Muscle of back (tissue), 13 donors: Measurements from ENCODE around the gene RAD50. TPM values are rescaled to one million over a fixed set of nuclear protein-coding genes. Genes with fewer than 3 reads are reported as not detected.
A peak's percentile ranks its signal among the peaks of the same experiment; 100 is the strongest.
"Not testable (repeated sequence)": the region's sequence is repeated elsewhere in the genome, so short reads cannot be mapped to it uniquely, and the experiment has no call there.

ENCODE experiments used
- DNase-seq, 3 donors: peaks; one replicate each; pipeline versions ENCODE4 v3.0.0 to v3.0.0-alpha.2; 2013
- long read RNA-seq, 9 donors: transcript quantifications; one replicate each; lab custom pipeline, GENCODE V29; 2026
- polyA plus RNA-seq, 10 donors: library from polyadenylated mRNA; unstranded; fragments of 120-200 nt; gene quantifications; one replicate each; pipeline ENCODE4 v1.2.1, GENCODE V29; 2013; ENCODE audit not compliant: insufficient read length in 10 of 10

The RAD50 gene
- 10 to 100 TPM; 19.5 to 28.8 (median 24.3) TPM for polyA plus RNA-seq
- long read RNA-seq, donor 1, result 0 reads
- long read RNA-seq, donor 2, result 0 reads
- long read RNA-seq, donor 3, result 0 reads
- long read RNA-seq, donor 4, result 0 reads
- long read RNA-seq, donor 5, result 0 reads
- long read RNA-seq, donor 6, partial matches to known transcripts, result 6 of 6 reads
- long read RNA-seq, donor 6, other reads (novel, unspliced or antisense), result 0 of 6 reads
- long read RNA-seq, donor 7, result 0 reads
- long read RNA-seq, donor 8, result 0 reads
- long read RNA-seq, donor 9, result 0 reads

GRCh38 chr5:132556763-132557477, at the start of gene RAD50:
TSS of gene RAD50 (plus strand) at chr5:132556977. CDS start at chr5:132557325, 348 bp downstream.
- peak; percentile 87 to 97 (median 94) for DNase-seq

GRCh38 chr5:132510076-132510475, 46.7 kb upstream of the RAD50 start:
- peak in 1 of 3 donors; percentile 51 for DNase-seq

- not testable (repeated sequence) for DNase-seq
These were observed 43.0 kb upstream of the RAD50 start for GRCh38 chr5:132513618-132514336.

GRCh38 chr5:132522067-132522466, 34.7 kb upstream of the RAD50 start:
- DNase-seq, result not testable (repeated sequence)

GRCh38 chr5:132524877-132525276, 31.9 kb upstream of the RAD50 start:
- DNase-seq, result not testable (repeated sequence)

GRCh38 chr5:132525299-132525724, 31.5 kb upstream of the RAD50 start:
- peak in 1 of 3 donors; percentile 4 for DNase-seq

GRCh38 chr5:132526290-132526973, 30.3 kb upstream of the RAD50 start:
- peak; percentile 30 to 75 (median 43) for DNase-seq

GRCh38 chr5:132526974-132527564, 29.7 kb upstream of the RAD50 start:
- DNase-seq, result no peak

GRCh38 chr5:132528021-132528420, 28.8 kb upstream of the RAD50 start:
- DNase-seq, result no peak

- DNase-seq, result no peak
These were observed 27.7 kb upstream of the RAD50 start for GRCh38 chr5:132528866-132529634.

GRCh38 chr5:132530946-132531345, 25.8 kb upstream of the RAD50 start:
- DNase-seq, result no peak

GRCh38 chr5:132539716-132540115, 17.1 kb upstream of the RAD50 start:
- no peak for DNase-seq

GRCh38 chr5:132540149-132540548, 16.6 kb upstream of the RAD50 start:
- no peak for DNase-seq

- DNase-seq, result no peak
These were observed 16.0 kb upstream of the RAD50 start for GRCh38 chr5:132540764-132541163.

- no peak for DNase-seq
These were observed 13.1 kb upstream of the RAD50 start, which contains the start of gene IL5 for GRCh38 chr5:132543472-132544201. TSS of gene IL5 (minus strand) at chr5:132543522. CDS start at chr5:132543478, 44 bp downstream.

GRCh38 chr5:132546108-132546507, 10.7 kb upstream of the RAD50 start:
- no peak for DNase-seq

- no peak for DNase-seq
These were observed 9.5 kb upstream of the RAD50 start for GRCh38 chr5:132547269-132547668.

GRCh38 chr5:132548834-132549233, 7.9 kb upstream of the RAD50 start:
- DNase-seq, result not testable (repeated sequence)

GRCh38 chr5:132549576-132549975, 7.2 kb upstream of the RAD50 start:
- no peak for DNase-seq
